ENCODE data around the gene MT2A. TPM values are rescaled to one million over a fixed set of nuclear protein-coding genes. Genes with fewer than 3 reads are reported as not detected.

MT2A gene
- total RNA-seq, 1 donor, result 21.2 TPM

DNA sequence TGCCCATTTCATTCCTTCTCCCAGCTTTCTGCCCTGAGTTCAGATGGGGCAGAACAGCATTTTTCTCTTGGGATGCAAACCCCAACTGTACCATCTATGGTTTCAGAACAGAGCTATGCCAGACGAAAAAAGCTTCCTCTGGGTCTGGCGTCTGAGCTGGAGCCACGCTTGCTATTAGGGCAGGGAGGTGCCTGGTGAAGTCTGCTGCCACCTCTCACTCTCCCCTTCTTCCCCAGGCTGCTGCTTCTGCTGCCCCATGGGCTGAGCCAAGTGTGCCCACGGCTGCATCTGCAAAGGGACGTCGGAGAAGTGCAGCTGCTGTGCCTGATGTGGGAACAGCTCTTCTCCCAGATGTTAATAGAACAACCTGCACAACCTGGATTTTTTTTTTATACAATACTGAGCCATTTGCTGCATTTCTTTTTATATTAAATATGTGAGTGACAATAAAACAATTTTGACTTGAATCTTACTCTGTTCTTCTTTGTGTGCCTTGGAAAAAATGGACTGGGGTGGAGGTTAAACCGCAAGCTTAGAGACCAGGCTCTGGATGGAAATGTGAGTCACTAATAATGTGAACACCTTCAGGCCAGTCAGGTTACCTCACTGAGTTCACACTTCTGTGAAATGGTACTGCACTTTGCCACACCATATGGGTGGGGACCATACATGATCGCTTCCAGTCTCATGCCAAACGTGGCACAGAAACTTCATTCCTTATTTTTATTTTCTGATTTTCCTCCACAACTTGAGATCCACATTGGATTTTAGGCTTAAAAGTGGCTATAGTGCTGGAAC lies 28.4 kb downstream of the MT2A start:
- DNase-seq (ENCODE audit: low read depth), result no peak
- H3K4me3 ChIP-seq (ENCODE audit: low read depth, low read length), result no peak overlapping the region
- TF ChIP-seq, protein P1, sequence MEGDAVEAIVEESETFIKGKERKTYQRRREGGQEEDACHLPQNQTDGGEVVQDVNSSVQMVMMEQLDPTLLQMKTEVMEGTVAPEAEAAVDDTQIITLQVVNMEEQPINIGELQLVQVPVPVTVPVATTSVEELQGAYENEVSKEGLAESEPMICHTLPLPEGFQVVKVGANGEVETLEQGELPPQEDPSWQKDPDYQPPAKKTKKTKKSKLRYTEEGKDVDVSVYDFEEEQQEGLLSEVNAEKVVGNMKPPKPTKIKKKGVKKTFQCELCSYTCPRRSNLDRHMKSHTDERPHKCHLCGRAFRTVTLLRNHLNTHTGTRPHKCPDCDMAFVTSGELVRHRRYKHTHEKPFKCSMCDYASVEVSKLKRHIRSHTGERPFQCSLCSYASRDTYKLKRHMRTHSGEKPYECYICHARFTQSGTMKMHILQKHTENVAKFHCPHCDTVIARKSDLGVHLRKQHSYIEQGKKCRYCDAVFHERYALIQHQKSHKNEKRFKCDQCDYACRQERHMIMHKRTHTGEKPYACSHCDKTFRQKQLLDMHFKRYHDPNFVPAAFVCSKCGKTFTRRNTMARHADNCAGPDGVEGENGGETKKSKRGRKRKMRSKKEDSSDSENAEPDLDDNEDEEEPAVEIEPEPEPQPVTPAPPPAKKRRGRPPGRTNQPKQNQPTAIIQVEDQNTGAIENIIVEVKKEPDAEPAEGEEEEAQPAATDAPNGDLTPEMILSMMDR (IDR thresholded peaks at IDR 0.05; ENCODE audit: insufficient read depth, low read depth, low read length), result no peak

DNA sequence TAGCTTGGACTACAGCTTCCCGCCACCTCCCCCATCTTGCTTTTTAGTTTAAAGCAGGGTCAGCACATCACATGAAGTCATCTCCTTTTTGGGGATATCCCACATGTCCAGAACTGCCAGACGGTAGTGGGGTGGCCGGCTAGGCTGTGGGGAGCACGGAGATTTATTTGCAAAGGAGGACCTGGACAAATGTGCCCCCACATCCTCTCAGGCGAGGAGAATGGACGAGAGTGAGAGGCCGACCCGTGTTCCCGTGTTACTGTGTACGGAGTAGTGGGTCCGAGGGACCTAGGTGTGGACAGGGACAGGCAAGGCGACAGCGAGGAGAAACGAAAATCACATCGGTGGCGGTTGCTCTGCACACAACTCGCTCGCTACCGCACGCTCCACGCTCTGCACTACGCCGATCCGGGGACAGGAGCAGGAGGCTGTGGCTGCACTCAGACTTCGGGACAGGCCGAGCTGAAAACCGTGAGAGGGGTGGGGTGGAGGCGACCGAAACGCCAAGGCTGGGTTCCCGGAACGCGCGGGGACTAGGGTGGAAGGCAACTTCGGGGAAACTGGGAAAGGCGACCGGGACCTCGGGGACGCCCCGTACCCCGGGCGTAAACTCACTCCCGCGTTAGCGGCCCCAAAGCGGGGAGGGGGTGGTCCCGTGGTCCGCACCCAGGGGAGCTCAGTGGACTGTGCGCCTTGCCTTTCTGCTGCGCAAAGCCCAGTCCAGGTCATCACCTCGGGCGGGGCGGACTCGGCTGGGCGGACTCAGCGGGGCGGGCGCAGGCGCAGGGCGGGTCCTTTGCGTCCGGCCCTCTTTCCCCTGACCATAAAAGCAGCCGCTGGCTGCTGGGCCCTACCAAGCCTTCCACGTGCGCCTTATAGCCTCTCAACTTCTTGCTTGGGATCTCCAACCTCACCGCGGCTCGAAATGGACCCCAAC lies 29.7 kb downstream of the MT2A start, which contains the start of gene MT1A:
Gene MT1A, plus strand, starts transcription at position 853 of the 937 bp plus-strand sequence. Its CDS starts 73 bp downstream, at position 926.
- peak; percentile 73 for DNase-seq (ENCODE audit: low read depth)
- TF ChIP-seq, protein P1 (IDR thresholded peaks at IDR 0.05; ENCODE audit: insufficient read depth, low read depth, low read length), result no peak
- peak within 1 kb of the TSS; percentile 67 for H3K4me3 ChIP-seq (ENCODE audit: low read depth, low read length)

DNA sequence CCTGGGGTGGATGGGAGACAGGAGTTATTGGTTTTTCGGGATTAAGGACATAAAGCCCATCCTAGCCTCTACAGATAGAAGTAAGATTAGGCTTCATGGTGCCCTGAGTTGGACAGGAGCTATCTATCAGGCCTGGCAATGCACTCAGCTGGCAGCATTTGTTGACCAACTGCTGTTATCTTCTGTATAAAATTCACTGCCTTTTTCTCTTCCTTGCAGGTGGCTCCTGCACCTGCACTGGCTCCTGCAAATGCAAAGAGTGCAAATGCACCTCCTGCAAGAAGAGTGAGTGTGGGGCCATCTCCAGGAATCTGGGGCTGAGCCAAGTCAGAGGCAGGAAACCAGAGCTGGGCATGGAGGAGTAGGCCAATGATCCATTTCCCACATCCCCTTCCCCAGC lies 30.7 kb downstream of the MT2A start:
- no peak overlapping the region for H3K4me3 ChIP-seq (ENCODE audit: low read depth, low read length)
- TF ChIP-seq, protein P1 (IDR thresholded peaks at IDR 0.05; ENCODE audit: insufficient read depth, low read depth, low read length), result no peak
- DNase-seq (ENCODE audit: low read depth), result no peak

DNA sequence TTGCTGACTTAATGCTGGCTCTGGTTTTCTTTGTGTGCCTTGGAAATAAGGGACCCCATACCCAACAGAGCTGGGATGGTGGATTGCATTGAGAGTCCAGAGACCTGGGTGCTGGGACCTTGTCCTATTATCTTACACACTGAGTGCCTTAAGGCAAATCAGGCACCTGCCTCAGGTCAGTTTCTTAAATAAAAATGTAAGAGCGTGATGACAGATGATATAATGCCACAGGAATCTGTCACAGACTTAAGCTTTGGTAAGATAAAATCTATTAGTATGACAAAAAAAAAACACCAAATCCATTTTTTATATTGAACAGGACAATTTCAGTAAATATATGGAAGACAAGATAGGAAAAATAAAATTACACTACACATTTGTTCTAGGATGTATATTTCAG lies 31.7 kb downstream of the MT2A start:
- no peak overlapping the region for H3K4me3 ChIP-seq (ENCODE audit: low read depth, low read length)

DNA sequence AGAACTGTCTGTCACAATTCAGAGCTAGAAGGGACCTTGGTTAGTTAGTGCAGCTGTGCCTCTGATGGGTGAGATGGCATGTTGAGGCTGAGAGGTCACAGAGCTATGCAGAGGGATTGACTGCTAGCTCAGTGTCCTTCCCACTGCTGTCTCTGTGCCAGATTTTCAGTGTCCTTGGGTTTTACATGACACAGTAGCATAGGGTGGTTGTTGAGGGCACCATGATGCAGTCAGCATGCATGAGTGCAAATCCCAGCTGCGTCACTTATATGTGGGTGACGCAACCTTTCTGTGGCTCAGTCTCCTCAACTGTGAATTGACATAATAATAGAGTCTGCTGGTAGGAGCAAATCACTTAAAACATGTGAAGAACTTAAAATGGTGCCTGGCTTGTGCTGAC lies 32.8 kb downstream of the MT2A start:
- H3K4me3 ChIP-seq (ENCODE audit: low read depth, low read length), result no peak overlapping the region
- TF ChIP-seq, protein P1 (IDR thresholded peaks at IDR 0.05; ENCODE audit: insufficient read depth, low read depth, low read length), result no peak
- DNase-seq (ENCODE audit: low read depth), result no peak

More for the DNA sequence above, 31.7 kb downstream of the MT2A start:
- no peak for DNase-seq (ENCODE audit: low read depth)
- TF ChIP-seq, protein P1 (IDR thresholded peaks at IDR 0.05; ENCODE audit: insufficient read depth, low read depth, low read length), result no peak

DNA sequence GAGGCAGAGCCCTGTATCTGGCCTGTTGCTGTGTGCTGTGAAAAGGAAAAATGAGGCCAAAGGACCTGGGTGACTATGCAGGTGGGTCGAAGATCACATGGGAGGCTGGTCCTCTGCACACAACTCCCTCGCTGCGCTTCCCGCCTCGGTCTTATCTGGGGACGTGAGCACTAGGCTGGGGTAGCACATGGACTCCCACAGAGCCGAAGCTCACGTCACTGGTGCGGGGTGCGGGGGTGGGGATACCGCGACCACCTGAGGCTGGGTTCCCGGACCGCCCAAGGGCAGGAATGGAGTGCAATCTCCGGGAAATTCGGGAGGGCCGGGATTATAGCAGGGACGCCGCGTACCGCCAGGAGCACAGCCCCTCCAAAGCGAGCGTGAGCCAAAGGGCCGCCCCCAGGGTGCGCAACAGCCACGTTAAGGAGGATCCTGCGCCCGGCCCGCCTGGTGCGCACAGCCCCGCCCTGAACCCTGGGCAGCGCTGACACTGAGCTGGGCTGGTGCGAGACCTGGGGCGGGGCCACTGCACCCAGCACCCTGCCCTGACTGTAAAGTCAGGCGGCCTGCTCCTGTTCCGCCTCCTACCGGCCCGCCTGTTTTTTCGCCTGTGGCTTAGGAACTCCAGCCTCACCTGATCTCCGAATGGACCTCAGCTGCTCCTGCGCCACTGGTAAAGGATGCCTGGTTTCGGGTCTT lies 34.8 kb downstream of the MT2A start:
- H3K4me3 ChIP-seq (ENCODE audit: low read depth, low read length), result peak overlapping the region; percentile 32
- DNase-seq (ENCODE audit: low read depth), result peak; percentile 70
- TF ChIP-seq, protein P1 (IDR thresholded peaks at IDR 0.05; ENCODE audit: insufficient read depth, low read depth, low read length), result peak; percentile 55
